IPS DF 4.7 (cell line): Measurements from ENCODE around the gene PRF1.

Experiments
- DNase-seq: peaks from one replicate; pipeline ENCODE4 v3.0.0-alpha.2; 2013; ENCODE audit warnings: low spot score; ENCODE audit errors: extremely low read depth

The PRF1 gene

GRCh38 chr10:70561070-70561469 lies 41.5 kb downstream of the PRF1 start:
- no peak for DNase-seq

DNA sequence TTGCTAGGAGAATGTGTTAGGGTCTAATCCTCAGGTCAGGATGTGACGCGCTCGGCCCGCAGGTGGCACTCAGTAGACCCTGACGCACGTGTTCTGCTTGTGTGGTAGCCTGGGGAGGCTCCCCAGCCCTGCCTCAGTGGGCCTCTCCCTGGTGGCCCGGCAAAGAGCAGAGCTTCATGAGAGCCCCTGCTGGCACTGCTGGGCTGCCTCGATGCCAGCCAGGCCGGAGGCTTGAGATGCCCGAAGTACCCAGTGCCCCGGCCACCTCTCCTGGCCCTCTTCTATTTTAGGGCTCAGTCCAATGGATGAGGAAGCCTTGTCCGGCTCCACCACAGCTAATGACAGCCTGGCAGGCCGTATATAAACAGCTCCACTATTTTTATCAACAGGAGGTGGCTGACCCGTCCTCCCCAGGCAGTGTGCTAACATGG lies 42.0 kb downstream of the PRF1 start:
- DNase-seq, result no peak

DNA sequence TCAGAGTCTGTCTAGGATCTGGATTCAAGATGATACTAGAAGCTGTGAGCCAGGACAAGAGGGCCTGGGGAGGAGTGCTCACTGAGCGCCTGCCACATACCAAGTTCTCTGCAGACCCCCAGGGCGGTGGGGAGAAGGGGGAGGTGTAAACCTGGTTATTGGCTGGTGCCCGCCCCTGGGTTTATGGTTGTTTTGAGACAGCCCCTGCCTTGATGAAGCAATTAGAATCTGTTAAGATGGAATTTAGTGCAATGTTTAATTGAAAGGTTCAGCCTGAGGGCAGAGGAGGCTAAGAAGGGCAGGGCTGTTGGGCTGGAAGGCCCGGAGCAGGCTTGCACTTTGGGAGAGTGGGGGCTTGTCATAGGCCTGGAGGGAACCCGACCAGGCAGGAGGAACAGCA lies 42.7 kb downstream of the PRF1 start:
- DNase-seq, result no peak

DNA sequence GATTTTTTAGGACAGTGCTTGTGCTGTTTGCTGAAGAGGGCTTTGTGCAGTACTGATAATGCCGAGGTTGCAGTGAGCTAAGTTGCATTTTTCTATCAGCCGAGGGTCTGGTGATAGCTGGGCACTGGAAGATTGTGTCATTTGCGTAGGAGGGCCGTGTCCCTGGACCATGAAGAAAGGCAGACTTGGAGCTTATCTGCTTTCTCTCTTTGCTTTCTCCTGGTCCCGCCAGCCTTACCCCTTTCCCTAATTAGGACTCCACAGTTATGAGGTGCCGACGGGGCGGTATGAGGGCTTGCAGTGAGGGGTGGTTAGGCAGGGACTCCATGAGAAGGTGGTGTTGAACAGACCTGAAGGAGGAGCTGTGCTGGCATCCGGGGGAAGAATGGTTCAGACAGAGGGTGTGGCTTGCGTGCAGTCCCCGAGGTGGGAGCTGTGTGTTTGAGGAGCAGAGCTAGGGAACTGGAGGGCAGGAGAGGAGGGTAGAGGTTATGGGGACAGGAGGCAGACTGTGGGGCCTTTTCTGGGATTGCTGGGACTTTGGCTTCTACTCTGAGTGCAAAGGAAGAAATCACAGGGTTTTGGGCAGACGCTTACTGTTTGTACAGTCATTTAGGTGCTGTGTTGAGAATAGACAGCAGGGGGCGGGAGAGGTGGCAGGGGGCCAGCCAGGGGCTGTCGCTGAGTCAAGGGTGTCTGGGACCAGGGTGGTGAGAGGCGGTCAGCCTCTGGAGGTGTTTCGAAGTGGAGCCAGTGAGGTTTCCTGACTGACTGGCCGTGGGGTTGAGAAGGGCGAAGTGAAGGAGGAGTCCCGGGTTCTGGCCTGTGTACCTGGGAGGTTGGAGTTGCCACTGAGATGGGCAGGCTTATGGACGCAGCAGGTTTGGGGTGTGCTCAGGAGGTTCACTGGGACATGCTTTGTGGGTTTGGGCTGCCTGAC lies 43.4 kb downstream of the PRF1 start:
- DNase-seq, result no peak

GRCh38 chr10:70558295-70558694 lies 44.2 kb downstream of the PRF1 start:
- DNase-seq, result no peak

DNA sequence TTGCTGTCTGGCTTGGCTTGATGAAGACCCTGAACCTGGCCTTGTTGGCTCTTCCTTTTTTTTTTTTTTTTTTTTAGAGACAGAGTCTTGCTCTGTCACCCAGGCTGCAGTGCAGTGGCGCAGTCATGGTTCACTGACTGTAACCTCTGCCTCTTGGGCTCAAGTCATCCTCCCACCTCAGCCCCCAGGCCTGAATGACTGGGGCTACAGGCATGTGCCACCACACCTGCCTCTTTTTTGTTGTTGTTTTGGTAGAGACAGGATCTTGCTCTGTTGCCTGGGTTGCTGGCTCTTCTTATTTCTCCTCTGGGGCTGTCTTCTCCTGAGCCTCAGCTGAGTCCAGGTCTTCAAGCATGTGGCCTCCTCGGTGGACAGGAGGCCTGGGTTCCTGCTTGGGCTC lies 44.7 kb downstream of the PRF1 start:
- no peak for DNase-seq

- no peak for DNase-seq
Observed at GRCh38 chr10:70557086-70557845, 45.3 kb downstream of the PRF1 start.

DNA sequence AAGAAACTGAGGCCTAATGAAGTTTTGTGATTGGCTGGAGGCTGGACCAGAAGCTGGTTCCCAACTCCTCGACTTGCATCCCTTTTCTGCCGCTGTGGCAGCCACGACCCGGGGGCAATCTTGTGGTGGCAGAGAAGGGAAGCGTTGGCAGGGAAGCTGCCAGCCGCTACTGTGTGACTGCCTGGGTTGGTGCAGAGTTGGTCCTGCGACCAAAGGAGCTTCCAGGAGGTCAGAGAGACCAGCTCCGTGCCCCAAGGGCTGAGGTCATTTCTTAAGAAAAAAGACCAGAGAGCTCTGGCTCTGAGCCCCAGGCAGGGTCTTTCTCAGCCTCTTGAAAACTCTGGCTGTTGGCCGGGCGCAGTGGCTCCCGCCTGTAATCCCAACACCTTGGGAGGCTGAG lies 47.2 kb downstream of the PRF1 start:
- DNase-seq, result no peak

- no peak for DNase-seq
Observed at GRCh38 chr10:70552586-70552985, 50.0 kb downstream of the PRF1 start.

DNA sequence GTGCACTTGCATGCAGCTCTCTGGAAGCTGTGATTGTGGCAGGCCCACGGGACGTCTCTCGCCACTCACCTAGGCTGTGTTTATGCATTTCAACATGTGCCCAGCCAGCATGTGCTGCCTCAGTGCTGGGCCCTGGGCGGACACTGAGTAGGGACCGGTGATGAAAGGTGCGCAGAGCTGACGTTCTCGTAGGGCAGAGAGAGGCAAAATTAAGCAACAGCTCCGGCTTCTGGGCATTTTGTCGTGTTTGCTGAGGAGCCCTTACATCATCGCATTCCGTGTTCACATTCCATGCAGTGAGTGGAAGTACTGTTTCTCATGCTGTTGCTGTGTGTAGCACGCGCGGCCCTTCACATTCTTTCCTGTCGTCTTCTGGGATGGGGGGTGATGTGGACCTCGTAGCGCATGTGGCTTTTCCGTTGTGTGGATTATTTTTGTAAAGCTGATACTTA lies 50.5 kb downstream of the PRF1 start:
- no peak for DNase-seq

DNA sequence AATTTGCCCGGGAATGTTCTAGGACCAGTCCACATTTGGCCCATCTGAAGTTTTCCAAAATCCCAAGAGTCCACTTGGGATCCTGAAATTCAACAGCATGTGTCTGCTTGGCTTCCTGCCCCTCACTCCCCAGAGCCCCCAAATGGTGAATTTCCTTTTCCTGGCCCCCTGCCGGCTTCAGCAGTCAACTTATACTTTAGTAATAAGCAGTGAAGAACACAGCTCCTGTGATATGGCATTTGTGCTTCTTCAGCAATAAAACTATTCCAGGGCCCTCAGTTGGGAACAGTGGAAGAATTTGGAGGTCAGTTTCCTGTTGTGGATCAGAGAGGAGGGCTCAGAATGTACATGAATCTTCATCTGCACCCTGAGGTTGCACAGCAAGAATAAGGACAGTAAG lies 51.1 kb downstream of the PRF1 start:
- DNase-seq, result no peak

- DNase-seq, result no peak
Observed at GRCh38 chr10:70550459-70550858, 52.1 kb downstream of the PRF1 start.

DNA sequence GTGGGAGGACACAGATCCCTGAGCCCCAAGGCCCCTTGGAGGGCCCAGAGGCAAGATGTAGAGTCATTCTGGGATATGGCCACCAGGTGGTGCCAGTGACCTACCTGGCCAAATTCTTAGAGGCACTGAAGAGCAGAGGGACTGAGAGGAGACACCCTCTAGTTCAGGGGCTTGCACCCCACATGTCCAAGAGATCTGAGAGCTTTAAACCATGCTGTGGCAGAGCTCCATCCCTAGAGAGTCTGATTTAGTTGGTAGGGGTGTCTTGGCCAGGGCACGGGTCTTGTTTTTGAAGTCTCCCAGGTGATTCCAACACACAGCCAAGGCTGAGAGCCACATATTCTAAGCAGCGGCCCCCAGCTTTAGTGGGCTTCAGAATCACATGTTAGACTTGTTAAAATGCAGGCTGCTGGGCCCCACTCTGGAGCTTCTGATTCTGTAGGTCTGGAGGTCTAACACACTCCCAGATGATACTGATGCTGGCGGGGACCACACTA lies 52.5 kb downstream of the PRF1 start:
- no peak for DNase-seq

- DNase-seq, result no peak
Observed at GRCh38 chr10:70549351-70549961, 53.1 kb downstream of the PRF1 start.
